HL-60 (cell line): Measurements from ENCODE around the gene DSCAML1.

Experiments used
- CTCF ChIP-seq: IDR thresholded peaks from one replicate; pipeline ENCODE4 v1.5.1; 2011; ENCODE audit warnings: low read length, control low read depth, inconsistent platforms; ENCODE audit not compliant: insufficient read depth
- GABPA ChIP-seq: IDR thresholded peaks from 2 replicates; pipeline ENCODE4 v1.6.1; 2012; ENCODE audit warnings: low read depth
- POLR2AphosphoS5 ChIP-seq: IDR thresholded peaks from 2 replicates; pipeline ENCODE4 v1.6.1; 2012; ENCODE audit warnings: low read depth
- TF ChIP-seq, protein P1 (sequence below): IDR thresholded peaks from 2 replicates; pipeline ENCODE4 v1.6.1; 2012; ENCODE audit warnings: low read depth; ENCODE audit not compliant: insufficient replicate concordance

- TF ChIP-seq, protein P1, sequence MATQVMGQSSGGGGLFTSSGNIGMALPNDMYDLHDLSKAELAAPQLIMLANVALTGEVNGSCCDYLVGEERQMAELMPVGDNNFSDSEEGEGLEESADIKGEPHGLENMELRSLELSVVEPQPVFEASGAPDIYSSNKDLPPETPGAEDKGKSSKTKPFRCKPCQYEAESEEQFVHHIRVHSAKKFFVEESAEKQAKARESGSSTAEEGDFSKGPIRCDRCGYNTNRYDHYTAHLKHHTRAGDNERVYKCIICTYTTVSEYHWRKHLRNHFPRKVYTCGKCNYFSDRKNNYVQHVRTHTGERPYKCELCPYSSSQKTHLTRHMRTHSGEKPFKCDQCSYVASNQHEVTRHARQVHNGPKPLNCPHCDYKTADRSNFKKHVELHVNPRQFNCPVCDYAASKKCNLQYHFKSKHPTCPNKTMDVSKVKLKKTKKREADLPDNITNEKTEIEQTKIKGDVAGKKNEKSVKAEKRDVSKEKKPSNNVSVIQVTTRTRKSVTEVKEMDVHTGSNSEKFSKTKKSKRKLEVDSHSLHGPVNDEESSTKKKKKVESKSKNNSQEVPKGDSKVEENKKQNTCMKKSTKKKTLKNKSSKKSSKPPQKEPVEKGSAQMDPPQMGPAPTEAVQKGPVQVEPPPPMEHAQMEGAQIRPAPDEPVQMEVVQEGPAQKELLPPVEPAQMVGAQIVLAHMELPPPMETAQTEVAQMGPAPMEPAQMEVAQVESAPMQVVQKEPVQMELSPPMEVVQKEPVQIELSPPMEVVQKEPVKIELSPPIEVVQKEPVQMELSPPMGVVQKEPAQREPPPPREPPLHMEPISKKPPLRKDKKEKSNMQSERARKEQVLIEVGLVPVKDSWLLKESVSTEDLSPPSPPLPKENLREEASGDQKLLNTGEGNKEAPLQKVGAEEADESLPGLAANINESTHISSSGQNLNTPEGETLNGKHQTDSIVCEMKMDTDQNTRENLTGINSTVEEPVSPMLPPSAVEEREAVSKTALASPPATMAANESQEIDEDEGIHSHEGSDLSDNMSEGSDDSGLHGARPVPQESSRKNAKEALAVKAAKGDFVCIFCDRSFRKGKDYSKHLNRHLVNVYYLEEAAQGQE, result no peak
- no peak for TF ChIP-seq CTCF
- TF ChIP-seq POLR2AphosphoS5, result no peak
- TF ChIP-seq GABPA, result no peak
These were observed 32.3 kb upstream of the DSCAML1 start for GRCh38 chr11:117829369-117829725.
